ENCODE measurements around the gene LRCH4.

LRCH4 gene

GRCh38 chr7:100573691-100574361 lies 12.1 kb downstream of the LRCH4 start, which contains the start of gene SAP25:
SAP25 (minus strand) TSS chr7:100573900; CDS start chr7:100573742, 158 bp downstream.
- Histone ChIP-seq H3K36me3 (ENCODE audit: insufficient read depth, low read length) (peaks cover 34% of the 10 kb centered on the region), H2AFZ (ENCODE audit: low read depth, low read length) (no peak within 1 kb of the TSS), H3K27me3 (ENCODE audit: insufficient read depth, low read length) (no peaks in the 10 kb centered on the region), H3K9me3 (ENCODE audit: low read length) (no peaks in the 10 kb centered on the region), H3K4me3 (ENCODE audit: low read length) (no peak within 1 kb of the TSS), H3K4me1 (ENCODE audit: insufficient read depth, low read length) (peaks cover 25% of the 10 kb centered on the region)

- no peak overlapping the region for H3K4me3 ChIP-seq (ENCODE audit: low read length)
These were observed 12.8 kb downstream of the LRCH4 start for GRCh38 chr7:100572949-100573675.

GRCh38 chr7:100572281-100572948 lies 13.5 kb downstream of the LRCH4 start:
- H3K9me3 ChIP-seq (ENCODE audit: low read length) = no peaks in the 10 kb centered on the region
- H3K36me3 ChIP-seq (ENCODE audit: insufficient read depth, low read length) = peaks cover 20% of the 10 kb centered on the region
- no peak overlapping the region for H2AFZ ChIP-seq (ENCODE audit: low read depth, low read length)
- peaks cover 38% of the 10 kb centered on the region for H3K4me1 ChIP-seq (ENCODE audit: insufficient read depth, low read length)
- H3K4me3 ChIP-seq (ENCODE audit: low read length) = no peak overlapping the region
- no peaks in the 10 kb centered on the region for H3K27me3 ChIP-seq (ENCODE audit: insufficient read depth, low read length)

More at GRCh38 chr7:100572949-100573675, 12.8 kb downstream of the LRCH4 start:
- Histone ChIP-seq H3K27me3 (ENCODE audit: insufficient read depth, low read length) (no peaks in the 10 kb centered on the region), H3K9me3 (ENCODE audit: low read length) (no peaks in the 10 kb centered on the region), H3K4me1 (ENCODE audit: insufficient read depth, low read length) (peaks cover 31% of the 10 kb centered on the region), H3K36me3 (ENCODE audit: insufficient read depth, low read length) (peaks cover 27% of the 10 kb centered on the region), H2AFZ (ENCODE audit: low read depth, low read length) (no peak overlapping the region)

- Histone ChIP-seq H3K36me3 (ENCODE audit: insufficient read depth, low read length) (peaks cover 17% of the 10 kb centered on the region), H3K9me3 (ENCODE audit: low read length) (no peaks in the 10 kb centered on the region), H3K4me1 (ENCODE audit: insufficient read depth, low read length) (peaks cover 42% of the 10 kb centered on the region), H3K27me3 (ENCODE audit: insufficient read depth, low read length) (no peaks in the 10 kb centered on the region), H3K4me3 (ENCODE audit: low read length) (no peak overlapping the region), H2AFZ (ENCODE audit: low read depth, low read length) (no peak overlapping the region)
These were observed 14.2 kb downstream of the LRCH4 start for GRCh38 chr7:100571829-100572116.

GRCh38 chr7:100570954-100571828 lies 14.7 kb downstream of the LRCH4 start:
- Histone ChIP-seq H3K4me1 (ENCODE audit: insufficient read depth, low read length) (peaks cover 42% of the 10 kb centered on the region), H3K9me3 (ENCODE audit: low read length) (no peaks in the 10 kb centered on the region), H2AFZ (ENCODE audit: low read depth, low read length) (no peak overlapping the region), H3K27me3 (ENCODE audit: insufficient read depth, low read length) (no peaks in the 10 kb centered on the region), H3K36me3 (ENCODE audit: insufficient read depth, low read length) (peaks cover 13% of the 10 kb centered on the region), H3K4me3 (ENCODE audit: low read length) (no peak overlapping the region)

- no peaks in the 10 kb centered on the region for H3K27me3 ChIP-seq (ENCODE audit: insufficient read depth, low read length)
- no peak overlapping the region for H2AFZ ChIP-seq (ENCODE audit: low read depth, low read length)
- peaks cover 42% of the 10 kb centered on the region for H3K4me1 ChIP-seq (ENCODE audit: insufficient read depth, low read length)
- H3K4me3 ChIP-seq (ENCODE audit: low read length) = no peak overlapping the region
- H3K36me3 ChIP-seq (ENCODE audit: insufficient read depth, low read length) = no peaks in the 10 kb centered on the region
- H3K9me3 ChIP-seq (ENCODE audit: low read length) = no peaks in the 10 kb centered on the region
These were observed 16.8 kb downstream of the LRCH4 start for GRCh38 chr7:100568896-100569844.

- no peak overlapping the region for H2AFZ ChIP-seq (ENCODE audit: low read depth, low read length)
- H3K9me3 ChIP-seq (ENCODE audit: low read length) = no peaks in the 10 kb centered on the region
- no peaks in the 10 kb centered on the region for H3K36me3 ChIP-seq (ENCODE audit: insufficient read depth, low read length)
- H3K27me3 ChIP-seq (ENCODE audit: insufficient read depth, low read length) = no peaks in the 10 kb centered on the region
- H3K4me1 ChIP-seq (ENCODE audit: insufficient read depth, low read length) = peaks cover 42% of the 10 kb centered on the region
- H3K4me3 ChIP-seq (ENCODE audit: low read length) = no peak overlapping the region
These were observed 17.6 kb downstream of the LRCH4 start for GRCh38 chr7:100568176-100568895.

GRCh38 chr7:100567751-100568175 lies 18.2 kb downstream of the LRCH4 start:
- Histone ChIP-seq H3K27me3 (ENCODE audit: insufficient read depth, low read length) (no peaks in the 10 kb centered on the region), H3K9me3 (ENCODE audit: low read length) (no peaks in the 10 kb centered on the region), H2AFZ (ENCODE audit: low read depth, low read length) (no peak overlapping the region), H3K4me3 (ENCODE audit: low read length) (no peak overlapping the region), H3K4me1 (ENCODE audit: insufficient read depth, low read length) (peaks cover 40% of the 10 kb centered on the region), H3K36me3 (ENCODE audit: insufficient read depth, low read length) (peaks cover under 1% of the 10 kb centered on the region)

- peaks cover 34% of the 10 kb centered on the region for H3K4me1 ChIP-seq (ENCODE audit: insufficient read depth, low read length)
- H3K36me3 ChIP-seq (ENCODE audit: insufficient read depth, low read length) = peaks cover 3% of the 10 kb centered on the region
- H3K27me3 ChIP-seq (ENCODE audit: insufficient read depth, low read length) = no peaks in the 10 kb centered on the region
- H3K4me3 ChIP-seq (ENCODE audit: low read length) = no peak overlapping the region
- no peaks in the 10 kb centered on the region for H3K9me3 ChIP-seq (ENCODE audit: low read length)
- H2AFZ ChIP-seq (ENCODE audit: low read depth, low read length) = no peak overlapping the region
These were observed 18.7 kb downstream of the LRCH4 start for GRCh38 chr7:100567031-100567730.

GRCh38 chr7:100566018-100566531 lies 19.9 kb downstream of the LRCH4 start:
- no peaks in the 10 kb centered on the region for H3K27me3 ChIP-seq (ENCODE audit: insufficient read depth, low read length)
- peaks cover 7% of the 10 kb centered on the region for H3K36me3 ChIP-seq (ENCODE audit: insufficient read depth, low read length)
- no peak overlapping the region for H3K4me3 ChIP-seq (ENCODE audit: low read length)
- no peak overlapping the region for H2AFZ ChIP-seq (ENCODE audit: low read depth, low read length)
- peaks cover 29% of the 10 kb centered on the region for H3K4me1 ChIP-seq (ENCODE audit: insufficient read depth, low read length)
- H3K9me3 ChIP-seq (ENCODE audit: low read length) = no peaks in the 10 kb centered on the region

GRCh38 chr7:100565133-100565571 lies 20.8 kb downstream of the LRCH4 start:
- H3K27me3 ChIP-seq (ENCODE audit: insufficient read depth, low read length) = no peaks in the 10 kb centered on the region
- H2AFZ ChIP-seq (ENCODE audit: low read depth, low read length) = no peak overlapping the region
- H3K9me3 ChIP-seq (ENCODE audit: low read length) = no peaks in the 10 kb centered on the region
- peaks cover 7% of the 10 kb centered on the region for H3K36me3 ChIP-seq (ENCODE audit: insufficient read depth, low read length)
- H3K4me1 ChIP-seq (ENCODE audit: insufficient read depth, low read length) = peaks cover 27% of the 10 kb centered on the region
- no peak overlapping the region for H3K4me3 ChIP-seq (ENCODE audit: low read length)

All from neuron (in vitro differentiated cells).